Fibroblast of skin of left quadriceps (primary cell): Measurements from ENCODE around the gene CHRNA10.

Experiments used
- DNase-seq, 2 experiments: peaks; one replicate each; pipeline ENCODE4 v3.0.0-alpha.2; 2013; ENCODE audit warnings: low read depth in 2 of 2

Gene CHRNA10, protein sequence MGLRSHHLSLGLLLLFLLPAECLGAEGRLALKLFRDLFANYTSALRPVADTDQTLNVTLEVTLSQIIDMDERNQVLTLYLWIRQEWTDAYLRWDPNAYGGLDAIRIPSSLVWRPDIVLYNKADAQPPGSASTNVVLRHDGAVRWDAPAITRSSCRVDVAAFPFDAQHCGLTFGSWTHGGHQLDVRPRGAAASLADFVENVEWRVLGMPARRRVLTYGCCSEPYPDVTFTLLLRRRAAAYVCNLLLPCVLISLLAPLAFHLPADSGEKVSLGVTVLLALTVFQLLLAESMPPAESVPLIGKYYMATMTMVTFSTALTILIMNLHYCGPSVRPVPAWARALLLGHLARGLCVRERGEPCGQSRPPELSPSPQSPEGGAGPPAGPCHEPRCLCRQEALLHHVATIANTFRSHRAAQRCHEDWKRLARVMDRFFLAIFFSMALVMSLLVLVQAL

DNA sequence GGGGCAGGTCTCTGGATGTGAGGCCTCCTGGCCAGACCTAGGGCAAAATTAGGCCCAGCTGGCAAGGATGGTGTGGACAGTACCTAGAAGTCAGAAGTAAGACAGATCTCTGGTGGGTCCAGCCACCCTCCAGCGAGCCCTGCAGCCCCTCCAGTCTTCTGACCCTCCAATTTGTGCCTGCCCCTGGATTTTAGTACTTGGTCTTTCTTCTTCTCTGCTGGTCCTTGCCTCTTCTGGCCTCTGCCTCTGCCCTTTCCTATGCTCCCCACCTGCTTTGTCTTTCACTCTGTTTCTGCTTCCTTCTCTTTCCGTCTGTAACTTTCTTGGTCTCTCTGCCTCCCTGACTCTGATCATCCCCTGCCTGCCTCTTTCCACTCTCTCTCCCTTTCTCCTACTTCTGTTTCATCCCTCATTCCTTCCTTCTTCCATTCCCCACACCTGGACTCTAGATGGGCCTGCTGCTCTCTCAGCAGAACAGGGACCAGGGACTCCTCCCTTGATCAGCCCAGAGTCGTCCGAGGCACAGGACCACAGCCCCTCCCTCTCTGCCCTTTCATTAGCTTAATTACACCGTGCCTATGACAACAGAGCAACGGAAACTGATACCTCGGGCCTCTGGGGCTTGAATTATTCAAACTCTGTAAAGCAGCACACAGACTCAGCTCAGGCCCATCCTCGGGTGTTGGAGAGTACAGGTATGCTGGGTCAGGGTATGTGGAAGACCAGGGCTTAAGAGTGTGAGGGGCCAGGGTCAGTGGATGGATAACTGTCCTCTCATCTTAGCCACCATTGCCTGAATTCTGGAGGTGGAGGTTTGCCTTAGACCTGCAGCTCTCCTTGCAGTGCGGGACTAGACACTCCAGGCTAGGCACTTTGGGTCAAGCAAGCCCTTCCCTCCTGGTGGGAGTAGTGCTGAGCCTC lies at the start of gene CHRNA10:
CHRNA10 (minus strand) TSS at position 51 of the 921 bp plus-strand sequence. CDS start 72 bp downstream, outside the sequence.
- no peak for DNase-seq

DNA sequence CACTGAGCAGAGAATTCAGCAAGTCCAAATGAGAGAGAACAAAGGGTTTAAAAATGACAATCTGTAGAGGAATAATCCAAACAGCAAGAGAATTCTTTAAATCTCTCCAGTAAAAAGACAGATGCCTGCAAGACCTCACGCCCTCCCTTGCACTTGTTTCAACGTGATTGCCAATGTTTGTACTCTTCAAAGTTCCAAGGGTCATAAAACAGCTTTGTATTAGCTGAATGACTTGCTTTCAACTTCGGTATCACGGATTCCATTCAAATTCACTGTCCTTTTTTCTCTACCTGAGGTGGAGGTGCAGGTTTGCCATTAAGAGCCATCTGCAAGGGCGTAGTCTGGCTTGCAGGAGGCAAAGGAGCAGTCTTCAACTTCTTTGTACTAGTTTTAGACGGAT lies 41.1 kb upstream of the CHRNA10 start:
- DNase-seq = no peak

DNA sequence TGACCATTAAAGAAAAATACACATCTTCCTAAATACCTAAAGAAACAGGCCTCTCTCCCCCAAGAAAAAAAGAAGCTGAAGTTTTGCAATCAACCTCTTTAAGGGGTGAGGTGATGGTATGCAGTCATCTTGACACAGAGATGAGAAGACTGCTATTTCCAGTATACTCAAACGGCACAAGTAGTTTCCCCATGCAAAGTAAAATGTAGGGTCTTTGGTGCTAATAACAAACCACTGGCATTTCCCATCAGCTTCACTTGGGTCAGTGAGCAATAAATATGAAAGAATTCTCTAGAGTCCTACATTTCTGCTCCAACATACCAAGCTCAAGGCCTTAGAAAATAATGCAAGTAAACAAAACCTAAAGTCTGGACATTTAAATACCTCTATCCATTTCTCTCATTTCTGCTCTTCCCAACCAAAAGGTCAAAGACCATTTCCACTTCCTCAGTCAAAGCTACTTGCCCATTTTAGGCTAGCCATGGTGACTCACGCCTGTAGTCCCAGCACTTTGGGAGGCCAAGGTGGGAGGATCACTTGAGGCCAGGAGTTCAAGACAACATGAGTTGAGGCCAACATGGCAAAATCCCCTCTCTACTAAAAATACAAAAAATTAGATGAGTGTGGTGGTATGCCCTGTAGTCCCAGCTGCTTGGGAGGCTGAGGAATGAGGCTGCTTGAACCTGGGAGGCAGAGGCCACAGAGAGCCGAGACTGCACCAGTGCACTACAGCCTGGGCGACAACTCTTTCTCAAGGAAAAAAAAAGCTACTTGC lies 39.5 kb upstream of the CHRNA10 start:
- DNase-seq = peak; percentile 45 to 47

DNA sequence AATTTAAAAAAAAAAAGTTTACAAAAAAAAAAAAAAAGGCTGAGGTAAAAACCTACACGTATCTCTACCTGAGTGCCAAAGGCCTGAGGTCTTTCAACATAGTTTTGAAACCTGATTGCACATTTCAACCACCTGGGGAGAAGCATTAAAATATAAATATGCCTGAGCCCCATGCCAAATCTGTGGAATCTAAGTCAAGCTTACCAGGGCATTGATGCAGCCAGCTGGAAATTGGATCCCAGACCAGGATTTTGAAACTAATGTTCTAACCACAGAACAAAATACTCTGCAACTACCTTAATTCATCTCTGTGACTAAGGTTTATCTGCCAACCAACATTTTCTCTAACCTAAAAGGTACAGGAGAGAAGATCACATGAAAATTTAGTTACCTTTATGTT lies 38.8 kb upstream of the CHRNA10 start:
- no peak for DNase-seq

DNA sequence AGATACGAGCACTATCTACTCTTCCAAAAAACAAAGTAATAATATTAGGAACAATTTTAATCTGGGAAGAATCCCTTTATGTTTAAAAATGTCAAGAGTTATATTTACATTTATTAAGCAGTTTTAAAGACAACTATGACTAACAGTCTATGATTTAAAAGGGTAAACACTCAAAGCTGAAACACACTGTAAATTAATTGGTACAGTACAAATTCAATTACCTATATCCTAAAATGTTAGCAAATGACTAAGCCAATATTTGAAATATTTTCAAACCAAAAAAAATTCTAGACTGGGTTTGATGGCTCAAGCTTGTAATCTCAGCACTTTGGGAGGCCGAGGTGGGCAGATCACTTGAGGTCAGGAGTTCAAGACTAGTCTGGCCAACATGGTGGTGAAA lies 36.0 kb upstream of the CHRNA10 start:
- no peak for DNase-seq

DNA sequence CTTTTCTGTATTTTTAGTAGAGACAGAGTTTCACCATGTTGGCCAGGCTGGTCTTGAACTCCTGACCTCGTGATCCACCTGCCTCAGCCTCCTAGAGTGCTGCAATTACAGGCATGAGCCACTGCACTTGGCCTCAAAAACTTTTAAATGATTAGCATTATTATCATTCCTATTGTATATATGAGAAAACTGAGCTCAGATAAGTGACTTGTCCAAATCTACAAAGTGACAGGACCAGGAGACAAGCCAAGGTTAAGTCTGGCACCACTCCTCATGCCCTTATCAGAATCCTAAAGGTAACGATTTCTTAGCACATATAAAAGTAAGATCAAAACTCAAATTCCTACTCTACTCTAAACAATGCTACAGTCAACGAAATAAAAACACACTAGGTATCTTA lies 32.2 kb upstream of the CHRNA10 start:
- no peak for DNase-seq

DNA sequence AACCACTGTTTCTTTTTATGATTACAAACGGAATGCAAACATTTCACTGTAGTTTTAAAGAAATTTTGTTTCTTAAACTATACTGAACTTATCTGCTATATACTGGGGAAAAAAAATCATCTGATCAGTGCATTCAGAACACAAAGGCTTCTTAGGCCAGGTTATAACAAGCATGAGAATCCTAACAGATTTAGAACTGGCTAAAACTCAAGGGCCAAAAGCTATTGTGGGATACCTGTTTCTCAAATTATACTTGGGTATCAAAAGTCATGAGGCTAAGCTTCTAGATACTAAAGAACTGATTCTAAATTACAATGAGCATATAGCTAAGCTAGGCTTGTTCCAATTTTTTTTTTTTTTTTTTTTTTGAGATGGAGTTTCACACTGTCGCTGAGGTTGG lies 29.7 kb upstream of the CHRNA10 start:
- DNase-seq = no peak

DNA sequence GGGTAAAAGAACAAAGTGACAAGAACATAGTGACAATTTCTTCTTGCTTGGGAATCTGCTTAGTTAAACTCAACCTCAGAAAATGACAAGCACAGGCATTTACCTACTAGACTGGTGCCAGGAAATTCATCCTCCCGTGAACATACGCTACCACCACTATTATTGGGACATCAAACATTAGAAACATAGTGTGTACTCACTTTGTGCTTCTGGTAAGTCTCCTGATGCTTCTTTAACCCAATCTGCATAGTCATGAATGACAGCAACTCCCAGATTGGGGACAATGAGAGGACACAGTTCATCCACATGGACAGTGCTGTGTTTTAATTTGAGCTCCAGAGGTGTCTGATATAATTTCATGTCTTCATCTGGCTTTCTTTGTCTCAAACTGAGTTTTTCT lies 29.2 kb upstream of the CHRNA10 start:
- no peak for DNase-seq

DNA sequence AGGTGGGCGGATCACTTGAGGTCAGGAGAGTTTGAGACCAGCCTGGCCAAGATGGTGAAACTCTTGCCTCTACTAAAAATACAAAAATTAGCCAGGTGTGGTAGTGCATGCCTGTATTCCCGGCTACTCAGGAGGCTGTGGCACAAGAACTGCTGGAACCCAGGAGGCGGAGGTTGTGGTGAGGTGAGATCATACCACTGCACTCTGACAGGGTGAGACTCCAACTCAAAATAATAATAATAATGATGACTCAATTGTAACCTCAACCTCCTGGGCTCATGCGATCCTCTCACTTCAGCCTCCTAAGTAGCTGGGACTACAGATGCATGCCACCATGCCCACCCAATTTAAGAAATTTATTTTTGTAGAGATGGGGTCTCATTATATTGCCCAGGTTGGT lies 15.6 kb upstream of the CHRNA10 start:
- DNase-seq = no peak

DNA sequence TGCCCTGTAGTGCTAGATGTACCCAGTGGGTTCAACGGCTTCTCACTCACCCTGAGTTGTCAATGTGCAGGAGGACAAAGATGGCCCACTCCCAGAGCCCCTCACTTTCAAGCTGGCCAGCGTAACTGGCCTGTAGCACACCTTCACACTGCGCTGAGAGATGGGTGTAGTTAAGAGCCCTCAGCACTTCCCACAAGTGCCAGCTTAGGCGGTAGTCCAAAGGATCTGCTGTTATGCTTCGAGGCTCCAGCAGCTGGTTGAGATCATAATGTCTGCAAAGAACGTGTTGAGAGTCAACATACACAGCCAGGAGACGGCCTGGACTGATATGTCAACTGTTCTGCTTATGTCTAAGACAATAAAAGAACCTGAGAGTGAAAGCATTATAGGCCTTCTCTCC lies 14.7 kb upstream of the CHRNA10 start:
- DNase-seq = no peak

DNA sequence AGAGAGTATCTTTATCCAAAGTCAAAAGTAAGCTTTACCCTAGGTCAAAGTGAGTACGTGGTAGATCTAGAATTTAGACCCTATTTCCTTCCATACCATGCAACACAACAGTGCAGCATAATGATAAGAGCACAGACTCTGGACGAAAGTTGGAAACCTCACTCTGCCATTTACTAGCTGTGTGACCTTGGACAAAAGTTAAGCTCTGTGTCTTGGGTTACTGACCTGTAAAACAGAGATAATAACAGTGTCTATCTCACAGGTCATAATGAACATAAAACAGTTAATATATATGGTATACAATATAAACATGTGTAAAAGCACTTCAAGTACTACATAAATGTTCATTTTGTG lies 13.6 kb upstream of the CHRNA10 start:
- no peak for DNase-seq

DNA sequence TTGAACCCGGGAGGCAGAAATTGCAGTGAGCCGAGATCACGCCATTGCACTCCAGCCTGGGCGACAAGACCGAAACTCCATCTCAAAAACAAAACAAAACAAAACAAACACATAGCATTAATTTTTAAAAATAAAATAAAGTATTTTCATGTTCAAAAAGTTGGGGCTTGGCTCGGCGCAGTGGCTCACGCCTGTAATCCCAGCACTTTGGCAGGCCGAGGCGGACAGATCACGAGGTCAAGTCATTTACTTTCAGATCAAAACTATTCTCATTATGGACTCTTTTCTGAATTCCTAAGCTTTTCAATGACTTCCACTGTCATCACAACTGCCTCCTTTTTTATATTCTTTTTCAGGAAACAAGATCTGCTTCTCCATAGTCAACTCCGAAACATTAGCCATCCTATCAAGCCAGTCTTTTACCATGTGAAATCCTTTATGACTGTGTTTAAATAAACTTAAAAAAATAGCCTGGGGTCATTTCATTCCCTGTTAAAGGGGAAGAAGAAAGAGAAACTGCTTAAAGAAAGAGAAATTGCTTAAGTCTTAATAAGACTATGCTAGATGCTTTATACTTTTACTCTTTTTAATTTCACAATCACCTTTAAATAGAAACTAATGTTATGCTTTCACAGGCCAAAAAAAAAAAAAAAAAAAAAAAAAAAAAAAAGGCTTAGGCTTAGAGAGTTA lies 13.1 kb upstream of the CHRNA10 start:
- DNase-seq = no peak

DNA sequence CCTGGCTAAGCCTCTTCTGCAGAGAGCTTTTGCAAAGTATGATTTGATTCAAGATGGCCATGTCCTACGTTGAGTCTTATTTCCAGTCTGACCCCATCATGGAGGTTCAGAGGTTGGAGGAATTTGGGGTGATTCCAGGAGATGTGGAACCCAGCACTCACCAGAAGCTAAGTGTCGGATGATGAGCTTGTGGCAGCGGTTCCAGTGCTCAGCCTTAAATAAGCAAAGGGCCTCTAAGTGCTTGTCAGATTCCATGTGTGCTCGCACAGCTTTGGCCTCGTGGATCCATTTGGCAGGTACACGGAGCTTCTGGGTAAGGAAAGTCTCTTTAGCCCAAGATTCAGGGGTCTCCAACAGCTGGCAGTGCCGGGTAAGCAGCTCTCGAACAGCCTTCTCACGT lies 11.9 kb upstream of the CHRNA10 start:
- no peak for DNase-seq

DNA sequence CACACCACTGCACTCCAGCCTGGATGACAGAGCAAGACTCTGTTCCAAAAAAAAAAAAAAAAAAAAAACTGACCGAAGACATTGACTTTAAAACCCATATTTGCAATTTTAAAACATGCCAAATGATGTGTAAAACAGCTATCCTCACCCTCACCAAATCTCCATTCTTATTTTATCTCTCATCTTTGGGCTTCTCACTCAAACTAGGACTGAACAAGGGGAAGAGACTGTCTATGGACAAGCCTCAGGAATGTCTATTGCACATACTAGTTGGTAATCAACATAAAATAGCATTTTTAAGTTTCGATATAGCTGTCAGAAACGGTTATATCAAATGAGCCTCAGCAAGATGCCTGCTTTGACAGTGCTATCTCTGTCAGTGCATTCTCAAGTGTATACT lies 7.9 kb upstream of the CHRNA10 start:
- no peak for DNase-seq

DNA sequence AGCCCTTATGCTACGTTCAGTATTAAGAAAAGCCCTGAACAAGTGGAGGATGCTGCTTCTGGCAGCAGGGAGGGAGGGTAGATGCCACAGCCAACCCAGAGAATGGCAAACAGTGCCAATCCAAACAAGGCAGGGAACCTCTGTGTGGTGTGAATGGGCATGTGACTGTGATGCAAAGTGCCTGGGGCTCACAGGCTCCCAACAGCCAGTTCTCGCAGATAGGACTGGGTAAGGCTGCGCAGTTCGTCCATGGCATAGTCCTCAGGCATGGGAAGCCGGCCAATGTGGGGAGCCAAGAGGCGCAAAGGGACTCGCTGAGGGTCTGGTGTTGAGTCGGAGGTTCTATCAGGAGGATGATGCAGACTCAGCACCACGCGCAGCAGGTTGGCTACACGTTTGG lies 4.8 kb upstream of the CHRNA10 start:
- DNase-seq = no peak

DNA sequence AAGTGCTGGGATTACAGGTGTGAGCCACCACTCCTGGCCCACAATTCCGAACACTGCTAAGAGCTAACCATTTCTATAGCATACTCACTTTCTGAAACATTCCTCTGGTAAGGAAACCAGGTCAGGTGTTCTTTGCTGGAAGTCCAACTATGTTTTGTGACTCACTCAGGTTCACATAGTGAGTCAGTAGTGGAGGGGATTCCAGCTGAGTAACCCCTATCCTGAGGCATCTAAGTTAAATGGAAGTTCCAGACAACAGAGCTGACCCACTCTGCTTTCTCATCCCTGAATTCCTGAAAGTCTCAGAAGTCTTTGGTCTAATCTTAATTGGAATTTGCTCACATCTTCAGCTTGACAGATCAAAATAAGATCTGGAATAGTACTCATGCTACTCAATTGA lies 3.0 kb upstream of the CHRNA10 start:
- DNase-seq = peak in 1 of 2 experiments; percentile 4

DNA sequence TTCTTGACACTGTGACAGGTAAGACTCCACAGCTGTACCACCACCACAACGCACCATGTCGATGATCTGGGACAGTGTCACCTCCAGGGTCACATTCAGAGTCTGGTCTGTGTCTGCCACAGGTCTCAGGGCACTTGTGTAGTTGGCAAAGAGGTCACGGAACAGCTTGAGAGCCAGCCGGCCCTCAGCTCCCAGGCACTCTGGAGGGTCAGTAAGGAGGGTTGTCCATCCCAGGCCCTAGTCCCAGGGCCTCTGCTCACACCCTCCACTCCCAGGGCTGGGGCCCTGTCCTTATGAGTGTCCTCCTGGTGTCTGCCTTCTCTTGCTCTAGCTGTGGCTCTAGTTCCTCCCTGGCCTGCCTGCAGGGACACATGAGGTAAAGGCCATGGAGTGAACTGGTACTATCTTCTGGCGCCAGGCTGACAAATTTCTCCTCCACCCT lies 1.4 kb downstream of the CHRNA10 start:
- no peak for DNase-seq

DNA sequence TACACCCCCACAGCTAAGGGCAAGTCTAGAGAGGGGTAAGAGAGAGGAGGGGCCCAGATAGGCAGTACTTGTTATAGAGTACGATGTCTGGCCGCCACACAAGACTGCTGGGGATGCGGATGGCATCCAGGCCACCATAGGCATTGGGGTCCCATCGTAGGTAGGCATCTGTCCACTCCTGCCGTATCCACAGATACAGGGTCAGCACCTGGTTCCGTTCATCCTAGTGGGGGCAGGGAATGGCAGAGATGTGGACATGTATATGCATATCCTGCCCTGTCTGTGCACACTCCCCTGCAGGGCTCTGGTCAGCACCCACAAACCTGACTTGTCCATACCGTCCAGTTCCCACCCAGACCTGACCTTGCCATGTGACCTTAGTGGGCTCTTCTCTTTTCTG lies 2.1 kb downstream of the CHRNA10 start:
- DNase-seq = no peak

DNA sequence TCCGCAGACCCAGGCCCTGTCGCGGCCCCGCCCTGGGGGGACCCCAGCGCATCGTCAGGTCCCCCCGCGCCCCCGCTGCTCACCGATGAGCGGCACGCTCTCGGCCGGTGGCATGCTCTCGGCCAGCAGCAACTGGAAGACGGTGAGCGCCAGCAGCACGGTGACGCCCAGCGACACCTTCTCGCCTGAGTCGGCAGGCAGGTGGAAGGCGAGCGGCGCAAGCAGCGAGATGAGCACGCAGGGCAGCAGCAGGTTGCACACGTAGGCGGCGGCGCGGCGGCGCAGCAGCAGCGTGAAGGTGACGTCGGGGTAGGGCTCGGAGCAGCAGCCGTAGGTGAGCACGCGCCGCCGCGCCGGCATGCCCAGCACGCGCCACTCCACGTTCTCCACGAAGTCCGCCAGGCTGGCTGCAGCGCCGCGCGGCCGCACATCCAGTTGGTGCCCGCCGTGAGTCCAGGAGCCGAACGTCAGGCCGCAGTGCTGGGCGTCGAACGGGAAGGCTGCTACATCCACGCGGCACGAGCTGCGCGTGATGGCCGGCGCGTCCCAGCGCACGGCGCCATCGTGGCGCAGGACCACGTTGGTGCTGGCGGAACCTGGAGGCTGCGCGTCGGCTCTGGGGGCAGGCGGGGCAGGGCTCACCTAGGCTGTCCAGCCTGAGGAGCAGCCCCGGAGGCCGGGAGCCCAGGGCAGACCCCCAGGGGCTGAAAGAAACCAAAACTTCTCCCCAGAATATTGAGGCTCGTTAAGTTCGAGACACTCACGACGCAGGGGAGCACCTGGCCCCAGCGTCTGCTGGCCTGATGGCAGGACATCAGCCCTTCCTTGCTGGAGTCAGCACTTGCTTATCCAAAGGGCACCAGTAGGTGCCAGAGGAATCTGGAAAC lies 3.8 kb downstream of the CHRNA10 start:
- no peak for DNase-seq

DNA sequence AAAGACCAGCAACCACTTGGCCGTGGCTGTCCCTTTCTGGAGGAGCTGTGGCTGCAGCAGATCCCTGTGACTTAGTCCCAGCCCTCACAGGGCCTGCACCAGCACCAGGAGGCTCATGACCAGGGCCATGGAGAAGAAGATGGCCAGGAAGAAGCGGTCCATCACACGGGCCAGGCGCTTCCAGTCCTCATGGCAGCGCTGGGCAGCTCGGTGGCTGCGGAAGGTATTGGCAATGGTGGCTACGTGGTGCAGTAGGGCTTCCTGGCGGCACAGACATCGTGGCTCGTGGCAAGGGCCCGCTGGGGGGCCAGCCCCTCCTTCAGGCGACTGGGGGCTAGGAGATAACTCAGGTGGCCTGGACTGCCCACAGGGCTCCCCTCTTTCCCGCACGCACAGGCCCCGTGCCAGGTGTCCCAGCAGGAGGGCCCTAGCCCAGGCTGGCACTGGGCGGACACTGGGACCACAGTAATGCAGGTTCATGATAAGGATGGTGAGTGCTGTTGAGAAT lies 5.1 kb downstream of the CHRNA10 start:
- no peak for DNase-seq
